Raji (cell line): ENCODE results near the gene FUZ.

Experiments
- POLR2A ChIP-seq: IDR thresholded peaks from 2 replicates; pipeline ENCODE4 v1.6.1; 2011; ENCODE audit warnings: low read depth, low read length, control low read depth; ENCODE audit not compliant: insufficient read depth

The FUZ gene

GRCh38 chr19:49791776-49792445 is 21.2 kb downstream of the FUZ start:
- no peak for TF ChIP-seq POLR2A

DNA sequence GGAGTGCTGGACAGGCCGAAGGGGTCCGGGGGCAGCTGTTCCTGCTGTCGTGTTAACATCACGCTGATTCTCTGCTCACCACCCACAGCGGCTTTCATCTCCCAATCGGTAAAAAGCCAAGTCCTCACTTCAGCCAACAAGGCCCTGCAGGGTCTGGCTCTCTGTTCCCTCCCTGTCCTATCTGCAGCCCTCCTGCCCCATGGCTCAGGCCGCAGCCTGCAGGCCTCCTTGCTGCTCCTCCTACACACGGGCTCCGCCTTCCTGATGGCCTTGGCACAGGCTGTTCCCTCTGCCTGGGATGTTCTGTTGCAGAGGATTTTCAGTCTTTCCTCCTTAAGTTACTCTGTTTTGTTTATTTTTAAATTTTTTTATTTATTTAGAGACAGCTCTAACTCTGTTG is 22.2 kb downstream of the FUZ start:
- TF ChIP-seq POLR2A: no peak

DNA sequence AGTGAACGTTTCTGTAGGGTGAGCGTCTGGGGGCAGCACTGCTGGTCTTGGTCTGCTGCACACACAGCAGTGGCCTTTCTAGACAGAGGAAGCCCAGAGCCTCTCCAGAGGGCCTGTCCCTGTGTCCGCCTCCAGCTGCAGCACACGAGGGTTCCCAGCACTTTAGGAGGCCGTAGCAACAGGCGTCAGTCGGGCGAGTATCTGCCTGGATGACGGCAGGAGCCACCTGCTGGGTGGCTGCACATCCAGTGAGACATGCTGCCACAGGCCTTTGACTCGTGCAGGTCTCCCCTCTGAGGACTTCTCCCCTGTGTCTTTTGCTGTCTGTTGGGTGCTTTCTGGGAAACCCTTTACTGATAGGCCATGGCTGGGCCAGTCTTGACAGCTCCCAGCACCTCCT is 24.2 kb downstream of the FUZ start:
- no peak for TF ChIP-seq POLR2A

DNA sequence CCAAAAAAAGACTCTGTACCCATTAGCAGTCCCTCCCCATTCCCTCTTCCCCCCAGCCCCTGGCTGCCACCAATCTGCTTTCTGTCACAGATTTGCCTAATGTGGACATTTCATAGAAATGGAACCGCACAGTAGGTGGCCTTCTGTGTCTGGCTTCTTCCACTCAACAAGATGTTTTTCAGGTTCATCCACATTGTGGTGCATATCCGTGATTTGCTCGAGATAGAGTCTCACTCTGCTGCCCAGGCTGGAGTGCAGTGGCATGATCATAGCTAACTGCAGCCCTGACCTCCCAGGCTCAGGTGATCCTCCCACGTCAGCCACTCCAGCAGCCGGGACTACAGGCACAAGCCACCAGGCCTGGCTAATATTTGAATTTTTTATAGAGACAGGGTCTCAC is 25.3 kb downstream of the FUZ start:
- no peak for TF ChIP-seq POLR2A

- no peak for TF ChIP-seq POLR2A
Observed at GRCh38 chr19:49786376-49786820, 26.7 kb downstream of the FUZ start.

GRCh38 chr19:49782515-49782914 is 30.6 kb downstream of the FUZ start:
- no peak for TF ChIP-seq POLR2A

DNA sequence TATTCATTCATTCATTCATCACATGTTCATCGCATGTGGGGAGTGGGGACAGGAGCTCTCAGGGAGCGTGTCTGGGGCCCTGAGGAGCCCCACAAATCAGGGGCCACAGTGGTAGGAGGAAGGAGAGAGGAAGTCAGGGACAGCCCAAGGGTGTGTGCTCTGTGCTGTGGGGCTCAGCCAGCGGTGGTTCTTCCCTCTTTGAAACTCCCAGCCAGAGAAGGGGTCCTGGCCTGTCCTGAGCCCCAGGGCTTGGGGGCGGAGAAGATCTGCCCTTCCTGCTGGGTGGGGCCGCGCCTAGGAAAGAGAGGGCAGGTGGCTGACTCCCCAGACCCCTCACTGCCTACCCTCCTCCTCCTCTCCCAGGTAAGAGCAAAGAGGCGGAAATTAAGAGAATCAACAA is 31.7 kb downstream of the FUZ start:
- no peak for TF ChIP-seq POLR2A

GRCh38 chr19:49780861-49781260 is 32.2 kb downstream of the FUZ start:
- no peak for TF ChIP-seq POLR2A

- TF ChIP-seq POLR2A: no peak
Observed at GRCh38 chr19:49779731-49780555, 33.1 kb downstream of the FUZ start.

DNA sequence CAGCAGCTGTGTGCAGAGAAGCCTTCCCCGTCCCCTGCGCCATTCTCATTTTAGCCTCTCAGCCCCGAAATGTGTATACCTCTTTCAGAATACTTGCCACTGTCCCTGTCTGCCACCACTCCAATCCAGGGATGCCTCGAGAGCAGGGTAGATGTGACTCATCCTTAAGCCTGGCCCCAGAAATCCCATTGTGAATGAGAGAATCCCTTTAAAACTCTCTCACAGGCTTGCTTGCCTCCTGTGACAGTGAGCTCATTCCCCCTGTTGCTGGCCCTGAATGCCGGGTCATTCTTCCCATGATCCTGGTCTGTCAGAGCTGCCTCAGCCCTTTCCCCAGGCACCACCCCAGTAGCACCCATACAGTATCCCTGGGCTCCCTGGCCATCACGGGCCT is 36.7 kb downstream of the FUZ start:
- TF ChIP-seq POLR2A: no peak

- TF ChIP-seq POLR2A: no peak
Observed at GRCh38 chr19:49775742-49776370, 37.2 kb downstream of the FUZ start.

DNA sequence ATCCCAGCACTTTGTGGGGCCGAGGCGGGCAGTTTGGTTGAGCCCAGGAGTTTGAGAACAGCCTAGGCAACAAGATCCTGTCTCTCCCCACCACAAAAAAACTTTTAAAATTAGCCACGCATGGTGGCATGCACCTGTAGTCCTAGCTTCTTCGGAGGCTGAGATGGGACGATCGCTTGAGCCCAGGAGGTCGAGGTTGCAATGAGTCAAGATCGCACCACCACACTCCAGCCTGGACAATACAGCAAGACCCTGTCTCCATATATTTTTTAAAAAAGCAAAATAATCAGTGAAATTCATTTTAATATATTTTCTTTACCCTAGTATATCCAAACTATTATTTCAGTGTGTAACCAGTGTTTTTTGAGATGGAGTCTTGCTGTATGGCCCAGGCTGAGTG is 38.1 kb downstream of the FUZ start:
- no peak for TF ChIP-seq POLR2A

- TF ChIP-seq POLR2A: no peak
Observed at GRCh38 chr19:49773663-49774350, 39.3 kb downstream of the FUZ start.

GRCh38 chr19:49772850-49773432 is 40.2 kb downstream of the FUZ start:
- TF ChIP-seq POLR2A: no peak

DNA sequence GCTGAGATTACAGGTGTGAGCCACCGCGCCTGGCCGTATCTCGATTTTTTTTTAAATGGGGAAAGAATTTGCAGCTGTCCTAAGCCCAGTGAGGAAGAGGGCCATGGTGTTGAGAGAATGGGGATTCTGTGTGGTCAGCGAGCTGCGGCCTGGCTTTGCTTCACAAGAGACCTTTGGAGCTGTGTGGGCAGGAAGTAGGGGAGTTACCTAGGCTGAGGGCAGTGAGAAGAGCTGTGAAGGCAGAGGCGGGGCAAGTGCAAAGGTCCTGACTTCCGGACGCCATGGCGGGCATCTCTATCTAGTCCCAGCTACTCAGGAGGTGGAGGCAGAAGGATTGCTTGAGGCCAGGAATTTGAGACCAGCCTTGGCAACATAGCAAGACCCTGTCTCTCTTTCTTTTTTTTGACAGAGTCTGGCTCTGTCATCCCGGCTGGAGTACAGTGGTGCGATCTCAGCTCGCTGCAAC is 41.4 kb downstream of the FUZ start:
- TF ChIP-seq POLR2A: no peak
